HL-60 (cell line): ENCODE results near the gene FAM107B.

Experiments used
- DNase-seq, 2 experiments: peaks; one replicate each; pipeline ENCODE4 v3.0.0-alpha.2; 2010 to 2020; ENCODE audit warnings: low read depth in 1 of 2, low spot score in 1 of 2
- H3K27ac ChIP-seq: fragments of 250-450 bp; sonication (Bioruptor Pico); replicated peaks from 2 replicates; pipeline ENCODE4 v1.5.1; 2020; ENCODE audit warnings: mild to moderate bottlenecking, moderate library complexity
- H3K27me3 ChIP-seq: fragments of 250-450 bp; sonication (Bioruptor Pico); 2 replicates; pipeline ENCODE4 v1.5.1; 2021; ENCODE audit warnings: mild to moderate bottlenecking, moderate library complexity; ENCODE audit not compliant: insufficient read depth, poor library complexity, severe bottlenecking
- H3K4me3 ChIP-seq: replicated peaks from 2 replicates; pipeline ENCODE4 v1.5.1; 2011; ENCODE audit warnings: mild to moderate bottlenecking, control low read depth, low read length; ENCODE audit not compliant: insufficient read depth
- GABPA ChIP-seq: IDR thresholded peaks from 2 replicates; pipeline ENCODE4 v1.6.1; 2012; ENCODE audit warnings: low read depth
- POLR2AphosphoS5 ChIP-seq: IDR thresholded peaks from 2 replicates; pipeline ENCODE4 v1.6.1; 2012; ENCODE audit warnings: low read depth
- SPI1 ChIP-seq: IDR thresholded peaks from 2 replicates; pipeline ENCODE4 v1.6.1; 2012; ENCODE audit warnings: low read depth, mild to moderate bottlenecking, borderline replicate concordance
- TF ChIP-seq, protein P1 (sequence below): IDR thresholded peaks from one replicate; pipeline ENCODE4 v1.5.1; 2011; ENCODE audit warnings: low read length, control low read depth, inconsistent platforms; ENCODE audit not compliant: insufficient read depth
- TF ChIP-seq, protein P2 (sequence below): IDR thresholded peaks from 2 replicates; pipeline ENCODE4 v1.6.1; 2012; ENCODE audit warnings: low read depth; ENCODE audit not compliant: insufficient replicate concordance

Gene FAM107B

GRCh38 chr10:14530465-14530864, 244.2 kb downstream of the FAM107B start:
- H3K27me3 ChIP-seq: no peaks in the 10 kb centered on the region
- no peak overlapping the region for H3K27ac ChIP-seq
- no peak overlapping the region for H3K4me3 ChIP-seq

GRCh38 chr10:14529351-14529750, 245.3 kb downstream of the FAM107B start:
- Histone ChIP-seq H3K4me3 (no peak overlapping the region), H3K27me3 (no peaks in the 10 kb centered on the region), H3K27ac (no peak overlapping the region)
- no peak for DNase-seq
- TF ChIP-seq POLR2AphosphoS5: no peak
- TF ChIP-seq SPI1: no peak
- TF ChIP-seq GABPA: no peak
- TF ChIP-seq, protein P1, sequence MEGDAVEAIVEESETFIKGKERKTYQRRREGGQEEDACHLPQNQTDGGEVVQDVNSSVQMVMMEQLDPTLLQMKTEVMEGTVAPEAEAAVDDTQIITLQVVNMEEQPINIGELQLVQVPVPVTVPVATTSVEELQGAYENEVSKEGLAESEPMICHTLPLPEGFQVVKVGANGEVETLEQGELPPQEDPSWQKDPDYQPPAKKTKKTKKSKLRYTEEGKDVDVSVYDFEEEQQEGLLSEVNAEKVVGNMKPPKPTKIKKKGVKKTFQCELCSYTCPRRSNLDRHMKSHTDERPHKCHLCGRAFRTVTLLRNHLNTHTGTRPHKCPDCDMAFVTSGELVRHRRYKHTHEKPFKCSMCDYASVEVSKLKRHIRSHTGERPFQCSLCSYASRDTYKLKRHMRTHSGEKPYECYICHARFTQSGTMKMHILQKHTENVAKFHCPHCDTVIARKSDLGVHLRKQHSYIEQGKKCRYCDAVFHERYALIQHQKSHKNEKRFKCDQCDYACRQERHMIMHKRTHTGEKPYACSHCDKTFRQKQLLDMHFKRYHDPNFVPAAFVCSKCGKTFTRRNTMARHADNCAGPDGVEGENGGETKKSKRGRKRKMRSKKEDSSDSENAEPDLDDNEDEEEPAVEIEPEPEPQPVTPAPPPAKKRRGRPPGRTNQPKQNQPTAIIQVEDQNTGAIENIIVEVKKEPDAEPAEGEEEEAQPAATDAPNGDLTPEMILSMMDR: no peak
- TF ChIP-seq, protein P2, sequence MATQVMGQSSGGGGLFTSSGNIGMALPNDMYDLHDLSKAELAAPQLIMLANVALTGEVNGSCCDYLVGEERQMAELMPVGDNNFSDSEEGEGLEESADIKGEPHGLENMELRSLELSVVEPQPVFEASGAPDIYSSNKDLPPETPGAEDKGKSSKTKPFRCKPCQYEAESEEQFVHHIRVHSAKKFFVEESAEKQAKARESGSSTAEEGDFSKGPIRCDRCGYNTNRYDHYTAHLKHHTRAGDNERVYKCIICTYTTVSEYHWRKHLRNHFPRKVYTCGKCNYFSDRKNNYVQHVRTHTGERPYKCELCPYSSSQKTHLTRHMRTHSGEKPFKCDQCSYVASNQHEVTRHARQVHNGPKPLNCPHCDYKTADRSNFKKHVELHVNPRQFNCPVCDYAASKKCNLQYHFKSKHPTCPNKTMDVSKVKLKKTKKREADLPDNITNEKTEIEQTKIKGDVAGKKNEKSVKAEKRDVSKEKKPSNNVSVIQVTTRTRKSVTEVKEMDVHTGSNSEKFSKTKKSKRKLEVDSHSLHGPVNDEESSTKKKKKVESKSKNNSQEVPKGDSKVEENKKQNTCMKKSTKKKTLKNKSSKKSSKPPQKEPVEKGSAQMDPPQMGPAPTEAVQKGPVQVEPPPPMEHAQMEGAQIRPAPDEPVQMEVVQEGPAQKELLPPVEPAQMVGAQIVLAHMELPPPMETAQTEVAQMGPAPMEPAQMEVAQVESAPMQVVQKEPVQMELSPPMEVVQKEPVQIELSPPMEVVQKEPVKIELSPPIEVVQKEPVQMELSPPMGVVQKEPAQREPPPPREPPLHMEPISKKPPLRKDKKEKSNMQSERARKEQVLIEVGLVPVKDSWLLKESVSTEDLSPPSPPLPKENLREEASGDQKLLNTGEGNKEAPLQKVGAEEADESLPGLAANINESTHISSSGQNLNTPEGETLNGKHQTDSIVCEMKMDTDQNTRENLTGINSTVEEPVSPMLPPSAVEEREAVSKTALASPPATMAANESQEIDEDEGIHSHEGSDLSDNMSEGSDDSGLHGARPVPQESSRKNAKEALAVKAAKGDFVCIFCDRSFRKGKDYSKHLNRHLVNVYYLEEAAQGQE: no peak

More at GRCh38 chr10:14530465-14530864, 244.2 kb downstream of the FAM107B start:
- TF ChIP-seq, protein P1: no peak
- DNase-seq: no peak

GRCh38 chr10:14528450-14528849, 246.2 kb downstream of the FAM107B start:
- DNase-seq: no peak
- Histone ChIP-seq H3K4me3 (no peak overlapping the region), H3K27ac (no peak overlapping the region), H3K27me3 (no peaks in the 10 kb centered on the region)
- TF ChIP-seq, protein P1: no peak
- no peak for TF ChIP-seq GABPA

DNA sequence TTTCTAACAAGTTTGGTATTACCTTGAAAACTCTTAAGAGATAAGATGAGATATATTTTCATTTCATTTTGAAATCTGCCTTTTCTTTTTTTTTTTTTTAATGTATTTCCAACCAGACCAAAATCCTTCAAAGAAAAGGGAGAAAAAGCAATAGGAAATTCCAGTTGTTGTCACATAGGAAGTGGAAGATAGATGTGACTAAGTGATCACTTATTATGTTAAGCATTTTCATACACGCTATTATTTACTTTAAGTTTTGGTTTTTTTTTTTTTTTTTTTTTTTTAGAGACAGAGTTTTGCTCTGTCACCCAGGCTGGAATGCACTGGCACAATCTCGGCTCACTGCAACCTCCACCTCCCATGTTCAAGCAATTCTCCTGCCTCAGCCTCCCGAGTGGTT, 246.8 kb downstream of the FAM107B start:
- Histone ChIP-seq H3K27me3 (no peaks in the 10 kb centered on the region), H3K27ac (no peak overlapping the region), H3K4me3 (no peak overlapping the region)
- TF ChIP-seq, protein P1: no peak
- no peak for TF ChIP-seq SPI1
- TF ChIP-seq GABPA: no peak
- TF ChIP-seq POLR2AphosphoS5: no peak
- TF ChIP-seq, protein P2: no peak
- DNase-seq: no peak
